Fibroblast of skin of scalp (primary cell): ENCODE results near the gene CCDC116. TPM values are rescaled to one million over a fixed set of nuclear protein-coding genes. Genes with fewer than 3 reads are reported as not detected.
"Not testable (repeated sequence)": the region's sequence is repeated elsewhere in the genome, so short reads cannot be mapped to it uniquely, and the experiment has no call there.

Source experiments
- DNase-seq: peaks from one replicate; pipeline ENCODE4 v3.0.0-alpha.2; 2013
- polyA plus RNA-seq, 2 experiments: library from polyadenylated mRNA; unstranded; fragments of 120-200 nt; gene quantifications; one replicate each; pipeline ENCODE4 v1.2.1, GENCODE V29; 2013; ENCODE audit not compliant: insufficient read length in 2 of 2

CCDC116 gene
- 0.40 TPM for polyA plus RNA-seq (2013, experiment 1 of 2; ENCODE audit: insufficient read length)
- 0.36 TPM for polyA plus RNA-seq (2013, experiment 2 of 2; ENCODE audit: insufficient read length)

GRCh38 chr22:21632237-21632895 lies at the start of gene CCDC116:
TSS of gene CCDC116 (plus strand) at chr22:21632760. CDS start at chr22:21633182, 422 bp downstream.
- peak; percentile 9 for DNase-seq

- DNase-seq, result no peak
Measured at GRCh38 chr22:21582801-21583740, 49.5 kb upstream of the CCDC116 start.

GRCh38 chr22:21585389-21585788 lies 47.2 kb upstream of the CCDC116 start:
- DNase-seq, result no peak

- no peak for DNase-seq
Measured at GRCh38 chr22:21587803-21588611, 44.6 kb upstream of the CCDC116 start.

GRCh38 chr22:21589396-21589795 lies 43.2 kb upstream of the CCDC116 start:
- no peak for DNase-seq

- DNase-seq, result no peak
Measured at GRCh38 chr22:21590809-21591641, 41.5 kb upstream of the CCDC116 start.

GRCh38 chr22:21591695-21592094 lies 40.9 kb upstream of the CCDC116 start:
- DNase-seq, result no peak

- DNase-seq, result no peak
Measured at GRCh38 chr22:21592422-21592821, 40.1 kb upstream of the CCDC116 start.

GRCh38 chr22:21593406-21594232 lies 38.9 kb upstream of the CCDC116 start:
- no peak for DNase-seq

GRCh38 chr22:21594865-21595452 lies 37.6 kb upstream of the CCDC116 start:
- no peak for DNase-seq

- DNase-seq, result not testable (repeated sequence)
Measured at GRCh38 chr22:21596356-21597135, 36.0 kb upstream of the CCDC116 start.

- no peak for DNase-seq
Measured at GRCh38 chr22:21598302-21598701, 34.3 kb upstream of the CCDC116 start.

- DNase-seq, result no peak
Measured at GRCh38 chr22:21599053-21599893, 33.3 kb upstream of the CCDC116 start.

- no peak for DNase-seq
Measured at GRCh38 chr22:21602579-21602978, 30.0 kb upstream of the CCDC116 start.

- no peak for DNase-seq
Measured at GRCh38 chr22:21603973-21604372, 28.6 kb upstream of the CCDC116 start.

- DNase-seq, result no peak
Measured at GRCh38 chr22:21605887-21606564, 26.5 kb upstream of the CCDC116 start.

GRCh38 chr22:21606775-21607174 lies 25.8 kb upstream of the CCDC116 start:
- DNase-seq, result no peak
